Activated CD4-positive, CD25-positive, alpha-beta regulatory T cell treated with anti-CD3 and anti-CD28 coated beads, Interleukin-2, amount 50 U/mL, for 16 hours (primary cell): Measurements from ENCODE around the gene PHF11.
"Not testable (repeated sequence)": the region's sequence is repeated elsewhere in the genome, so short reads cannot be mapped to it uniquely, and the experiment has no call there.

Experiments used
- DNase-seq: peaks from one replicate; pipeline ENCODE4 v3.0.0-alpha.2; 2020; ENCODE audit warnings: low read depth, low spot score

Gene PHF11

DNA sequence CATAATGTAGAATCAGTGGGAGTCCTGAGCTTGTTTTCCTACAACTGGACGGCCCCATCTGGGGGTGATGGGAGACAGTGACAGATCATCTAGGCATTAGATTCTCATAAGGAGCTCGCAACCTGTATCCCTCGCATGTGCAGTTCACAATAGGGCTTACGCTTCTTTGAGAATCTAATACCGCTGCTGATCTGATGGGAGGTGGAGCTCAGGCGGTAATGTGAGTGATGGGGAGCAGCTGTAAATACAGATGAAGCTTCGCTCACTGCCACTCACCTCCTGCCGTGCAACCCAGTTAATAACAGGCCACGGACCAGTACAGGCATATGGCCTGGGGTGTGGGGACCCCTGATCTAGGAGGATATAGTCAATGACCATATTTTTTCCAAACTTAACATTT lies 50.8 kb downstream of the PHF11 start:
- DNase-seq, result no peak

DNA sequence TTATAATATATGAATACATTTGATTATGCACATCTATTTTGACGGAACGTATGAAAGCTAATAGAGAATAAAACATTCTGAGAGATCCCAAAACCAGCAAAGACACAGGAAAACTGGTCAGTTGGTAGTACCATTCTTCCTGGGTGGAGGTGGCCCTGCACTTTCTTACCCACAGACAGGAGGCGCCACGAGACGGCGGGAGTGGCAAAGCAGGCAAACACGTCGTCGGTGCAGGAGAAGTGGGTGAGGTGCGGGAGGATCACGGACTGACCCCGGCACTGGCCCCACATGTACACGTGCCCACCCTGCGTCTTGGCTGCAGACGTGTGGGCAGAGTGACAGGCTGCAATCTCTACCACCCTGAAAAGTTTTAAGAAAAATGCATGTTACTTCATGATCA lies 53.5 kb downstream of the PHF11 start:
- DNase-seq, result no peak

- no peak for DNase-seq
Measured at GRCh38 chr13:49550942-49551644, 55.3 kb downstream of the PHF11 start.

DNA sequence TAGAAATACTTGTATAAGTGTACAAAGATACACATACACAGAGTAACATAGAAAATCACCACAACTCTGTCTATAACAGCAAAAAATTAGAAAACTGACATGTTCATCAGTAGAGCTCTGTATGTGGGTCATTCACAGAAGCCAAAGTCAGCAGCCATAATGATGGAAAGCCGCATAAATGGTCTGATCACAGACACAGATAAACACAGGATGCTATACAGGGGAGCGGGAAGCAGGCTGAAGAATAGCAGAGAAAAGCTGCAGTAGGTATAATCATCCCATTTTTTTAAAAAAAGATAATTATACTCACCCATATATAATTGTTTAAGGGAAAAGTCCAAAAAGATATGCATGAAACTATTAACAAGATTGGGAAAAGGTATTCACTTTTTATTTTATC lies 58.1 kb downstream of the PHF11 start:
- DNase-seq, result no peak

DNA sequence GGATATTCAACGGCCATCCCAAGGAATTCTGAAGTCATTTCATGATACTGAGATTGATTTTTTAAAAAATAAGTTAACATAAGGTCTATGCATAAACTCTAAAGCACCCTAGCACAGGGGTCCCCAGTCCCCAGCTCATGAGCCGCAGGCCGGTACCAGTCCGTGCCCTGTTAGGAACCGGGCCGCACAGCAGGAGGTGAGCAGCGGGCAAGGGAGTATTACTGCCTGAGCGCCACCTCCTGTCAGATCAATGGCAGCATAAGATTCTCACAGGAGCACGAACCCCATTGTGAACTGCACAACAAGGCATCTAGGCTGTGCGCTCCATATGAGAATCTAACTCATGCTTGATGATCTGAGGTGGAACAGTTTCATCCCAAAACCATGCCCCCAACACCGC lies 58.6 kb downstream of the PHF11 start:
- no peak for DNase-seq

DNA sequence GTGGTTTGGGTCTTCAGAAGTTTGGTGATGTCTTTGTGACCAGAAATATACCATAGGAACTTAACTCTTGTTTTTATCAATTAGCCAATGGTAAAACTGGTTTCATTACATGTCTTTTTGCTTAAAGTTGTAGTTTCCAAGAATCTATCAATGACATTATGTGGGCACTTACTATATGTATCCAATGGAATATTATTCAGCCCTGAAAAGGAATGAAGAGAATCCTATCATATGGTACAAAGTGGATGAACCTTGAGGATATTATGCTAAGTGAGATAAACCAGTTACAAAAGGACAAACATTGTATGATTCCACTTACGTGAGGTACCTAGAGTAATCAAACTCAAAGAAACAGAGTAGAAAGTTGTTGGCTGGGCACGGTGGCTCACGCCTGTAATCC lies 63.3 kb downstream of the PHF11 start:
- DNase-seq, result no peak

DNA sequence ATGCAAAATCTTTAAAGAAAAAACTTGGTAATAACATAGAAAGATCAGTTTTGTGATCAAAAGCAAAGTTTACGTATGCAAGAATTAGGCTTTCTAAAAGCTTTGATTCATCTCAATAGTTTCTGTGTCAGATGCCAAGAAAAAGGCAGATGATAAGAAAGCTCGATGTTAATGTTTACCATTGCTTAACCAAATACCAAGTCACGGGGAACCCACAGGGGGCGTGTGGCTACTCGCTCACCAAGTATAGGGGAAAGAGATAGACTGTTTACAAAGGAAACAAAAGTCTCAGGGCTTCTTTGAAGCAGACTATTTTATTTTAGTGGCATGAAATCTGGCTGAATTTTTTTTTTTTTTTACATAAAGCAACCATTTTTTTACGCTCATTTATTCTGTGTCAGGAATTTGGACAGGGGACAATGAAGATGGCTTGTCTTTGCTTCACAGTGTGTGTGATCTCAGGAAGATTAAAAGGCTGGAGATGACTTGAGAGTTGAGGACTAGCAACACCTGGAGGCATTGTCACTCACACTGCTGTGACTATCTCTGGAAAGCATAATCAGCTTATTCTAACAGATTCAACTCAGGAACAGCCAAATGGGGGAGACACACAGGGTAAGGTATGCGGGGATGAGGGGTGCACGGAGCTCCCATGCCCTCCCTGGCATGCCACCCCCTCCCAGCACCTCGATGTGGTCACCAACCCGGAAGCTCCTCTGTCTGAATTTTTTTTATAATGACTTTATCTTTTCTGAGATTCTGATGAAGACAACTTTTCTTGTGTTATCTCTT lies 64.7 kb downstream of the PHF11 start:
- DNase-seq, result no peak

GRCh38 chr13:49561062-49561410 lies 65.3 kb downstream of the PHF11 start:
- no peak for DNase-seq

DNA sequence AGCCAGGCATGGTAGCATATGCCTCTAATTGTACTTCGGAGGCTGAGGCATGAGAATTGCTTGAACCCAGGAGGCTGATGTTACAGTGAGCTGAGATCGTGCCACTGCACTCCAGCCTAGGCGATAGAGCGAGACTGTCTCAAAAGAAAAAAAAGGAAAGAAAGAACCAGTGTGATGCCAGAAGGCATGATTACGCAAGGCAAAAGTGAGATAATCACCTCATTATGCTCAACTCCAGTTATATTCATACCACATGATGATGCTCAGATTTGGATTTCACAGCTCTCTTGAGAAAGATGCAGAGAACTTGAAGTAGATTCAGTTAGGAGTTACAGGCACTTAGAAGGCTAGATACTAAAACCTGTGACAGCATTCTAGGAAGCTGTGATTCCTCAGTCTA lies 67.8 kb downstream of the PHF11 start:
- no peak for DNase-seq

GRCh38 chr13:49565461-49565860 lies 69.7 kb downstream of the PHF11 start:
- DNase-seq, result not testable (repeated sequence)

GRCh38 chr13:49566461-49566860 lies 70.7 kb downstream of the PHF11 start:
- DNase-seq, result no peak

DNA sequence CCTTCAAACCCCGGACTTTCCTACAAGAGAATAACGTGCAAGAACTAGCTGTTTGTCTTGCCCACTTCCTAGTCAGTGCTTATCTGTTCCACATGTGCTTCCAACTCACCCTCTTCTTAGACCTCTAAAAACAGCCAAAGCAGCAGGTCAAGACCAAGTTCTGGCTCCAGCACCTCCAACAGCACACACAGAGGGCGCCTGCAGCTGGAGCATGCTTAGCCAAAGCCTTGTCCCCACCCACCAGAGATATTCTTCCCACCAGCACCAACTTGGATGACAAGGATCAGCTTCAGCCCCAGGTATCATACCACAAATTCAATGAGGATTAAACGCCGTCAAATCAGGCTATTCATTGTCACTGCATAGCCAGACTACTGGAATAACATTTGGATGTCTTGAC lies 71.7 kb downstream of the PHF11 start:
- no peak for DNase-seq

- DNase-seq, result no peak
Measured at GRCh38 chr13:49569993-49570689, 74.4 kb downstream of the PHF11 start.

- no peak for DNase-seq
Measured at GRCh38 chr13:49571299-49572240, 75.8 kb downstream of the PHF11 start.
